Astrocyte of the cerebellum (primary cell): ENCODE results near the gene PTPN11.
"Not testable (repeated sequence)": the region's sequence is repeated elsewhere in the genome, so short reads cannot be mapped to it uniquely, and the experiment has no call there.

ENCODE experiments used
- DNase-seq: peaks from one replicate; pipeline ENCODE4 v3.0.0-alpha.2; 2011; ENCODE audit warnings: low read depth
- H3K4me3 ChIP-seq: 2 replicates; pipeline ENCODE4 v1.5.1; 2011; ENCODE audit warnings: mild to moderate bottlenecking, low read depth, low read length, moderate library complexity
- in situ Hi-C: cut with HindIII; loops from 2 replicates; pipeline ENCODE4 v1.10.0; 2017; ENCODE audit warnings: low sequenced_read_pairs
- TF ChIP-seq, protein P1 (sequence below): IDR thresholded peaks from 2 replicates; pipeline ENCODE4 v1.5.1; 2012; ENCODE audit warnings: low read length, low read depth, moderate library complexity, mild to moderate bottlenecking; ENCODE audit errors: missing control alignments

The PTPN11 gene

DNA sequence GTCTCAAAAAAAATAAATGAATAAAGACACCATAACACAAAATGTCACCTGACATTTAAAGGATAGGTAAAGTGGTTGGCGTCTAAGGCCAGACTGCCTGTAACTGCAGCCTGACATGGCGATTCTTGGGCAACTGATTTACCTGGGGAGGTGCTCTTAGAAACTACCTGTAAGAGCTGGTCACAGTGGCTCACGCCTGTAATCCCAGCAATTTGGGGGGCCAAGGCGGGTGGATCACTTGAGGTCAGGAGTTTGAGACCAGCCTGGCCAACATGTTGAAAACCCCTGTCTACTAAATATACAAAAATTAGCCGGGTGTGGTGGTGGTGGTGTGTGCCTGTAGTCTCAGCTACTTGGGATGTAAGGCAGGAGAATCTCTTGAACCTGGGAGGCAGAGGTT is 17.7 kb upstream of the PTPN11 start:
- DNase-seq, result no peak
- no peak overlapping the region for H3K4me3 ChIP-seq
- in situ Hi-C loops, result no loop called here
- TF ChIP-seq, protein P1, sequence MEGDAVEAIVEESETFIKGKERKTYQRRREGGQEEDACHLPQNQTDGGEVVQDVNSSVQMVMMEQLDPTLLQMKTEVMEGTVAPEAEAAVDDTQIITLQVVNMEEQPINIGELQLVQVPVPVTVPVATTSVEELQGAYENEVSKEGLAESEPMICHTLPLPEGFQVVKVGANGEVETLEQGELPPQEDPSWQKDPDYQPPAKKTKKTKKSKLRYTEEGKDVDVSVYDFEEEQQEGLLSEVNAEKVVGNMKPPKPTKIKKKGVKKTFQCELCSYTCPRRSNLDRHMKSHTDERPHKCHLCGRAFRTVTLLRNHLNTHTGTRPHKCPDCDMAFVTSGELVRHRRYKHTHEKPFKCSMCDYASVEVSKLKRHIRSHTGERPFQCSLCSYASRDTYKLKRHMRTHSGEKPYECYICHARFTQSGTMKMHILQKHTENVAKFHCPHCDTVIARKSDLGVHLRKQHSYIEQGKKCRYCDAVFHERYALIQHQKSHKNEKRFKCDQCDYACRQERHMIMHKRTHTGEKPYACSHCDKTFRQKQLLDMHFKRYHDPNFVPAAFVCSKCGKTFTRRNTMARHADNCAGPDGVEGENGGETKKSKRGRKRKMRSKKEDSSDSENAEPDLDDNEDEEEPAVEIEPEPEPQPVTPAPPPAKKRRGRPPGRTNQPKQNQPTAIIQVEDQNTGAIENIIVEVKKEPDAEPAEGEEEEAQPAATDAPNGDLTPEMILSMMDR, result no peak

DNA sequence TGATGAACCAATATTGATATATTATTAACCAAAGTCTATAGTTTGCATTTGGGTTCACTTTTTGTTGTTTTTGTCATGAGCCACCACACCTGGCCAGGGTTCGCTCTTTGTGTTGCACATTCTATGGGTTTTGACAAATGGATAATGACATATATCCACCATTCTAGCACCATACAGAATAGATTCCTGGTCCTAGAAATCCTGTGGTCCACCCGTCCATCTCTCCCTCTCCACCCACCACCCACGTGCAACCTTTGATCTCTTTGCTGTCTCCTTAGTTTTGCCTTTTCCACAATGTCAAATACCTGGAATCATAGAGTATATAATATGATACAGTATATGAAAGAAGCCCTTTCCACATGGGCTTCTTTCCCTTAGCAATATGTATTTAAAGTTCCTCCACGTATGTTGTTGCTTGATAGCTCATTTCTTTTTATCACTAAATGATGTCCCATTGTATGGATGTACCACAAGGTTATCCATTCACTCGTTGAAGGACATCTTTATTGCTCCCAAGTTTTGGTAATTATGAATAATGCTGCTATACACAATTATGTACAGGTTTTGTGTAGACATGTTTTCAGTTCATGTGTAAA is 16.7 kb upstream of the PTPN11 start:
- DNase-seq, result no peak
- H3K4me3 ChIP-seq, result no peak overlapping the region
- TF ChIP-seq, protein P1, result no peak
- in situ Hi-C loops, result no loop called here

DNA sequence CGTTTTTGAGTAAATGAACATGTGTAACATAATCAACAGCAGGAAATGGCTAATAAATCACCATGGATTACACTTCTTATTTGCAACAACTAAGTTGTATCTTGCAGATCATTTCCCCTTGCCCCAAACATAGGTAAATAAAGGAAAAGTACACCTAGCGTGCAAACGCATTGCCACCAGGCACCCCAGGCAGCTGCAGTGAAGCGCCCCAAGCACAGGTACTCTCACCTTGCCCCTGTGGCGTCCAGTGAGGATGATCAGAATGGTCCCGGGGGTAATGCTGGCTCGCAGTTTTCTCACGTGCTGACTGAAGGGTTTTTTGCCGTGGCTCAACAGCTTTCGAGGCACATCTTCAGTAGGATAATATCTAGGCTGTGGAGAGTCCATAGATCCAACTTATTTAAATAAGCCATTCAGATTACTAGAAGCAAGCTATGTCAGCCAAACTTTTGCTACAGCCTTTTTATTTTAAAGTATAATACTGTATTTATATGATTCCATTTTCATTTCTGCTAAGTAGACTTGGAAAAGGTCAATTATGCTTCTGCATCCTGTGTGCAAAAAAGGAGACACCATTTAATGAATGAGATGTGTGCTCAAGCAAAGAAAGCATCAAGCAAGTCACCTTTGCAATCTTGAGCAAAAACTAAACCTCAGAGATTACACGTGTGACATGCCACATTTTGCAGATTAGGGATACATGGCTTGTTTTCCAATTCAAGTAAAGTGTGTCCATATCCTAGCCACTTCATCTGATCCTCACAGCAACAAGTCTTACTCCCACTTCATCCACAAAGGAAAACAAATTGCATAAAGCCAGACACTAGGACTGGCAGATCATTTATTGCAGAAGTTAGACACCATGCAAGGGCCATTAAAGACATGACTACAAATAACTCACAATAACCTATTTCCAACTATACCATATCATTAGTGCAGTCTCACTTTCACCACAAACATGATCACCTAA is 11.9 kb upstream of the PTPN11 start:
- DNase-seq, result no peak
- in situ Hi-C loops, result no loop called here
- peak overlapping the region; percentile 70 for H3K4me3 ChIP-seq
- TF ChIP-seq, protein P1, result no peak

DNA sequence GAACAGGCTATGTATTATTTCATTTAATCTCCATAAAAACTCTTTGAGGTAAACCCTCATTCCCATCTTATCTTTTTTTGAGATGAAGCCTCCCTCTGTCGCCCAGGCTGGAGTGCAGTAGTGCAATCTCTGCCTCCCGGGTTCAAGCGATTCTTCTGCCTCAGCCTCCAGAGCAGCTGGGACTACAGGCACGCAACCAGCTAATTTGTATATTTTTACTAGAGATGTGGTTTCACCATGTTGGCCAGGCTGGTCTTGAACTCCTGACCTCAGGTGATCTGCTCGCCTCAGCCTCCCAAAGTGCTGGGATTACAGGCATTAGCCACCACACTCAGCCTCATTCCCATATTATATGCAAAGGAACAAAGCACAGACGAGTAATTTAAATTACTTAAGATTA is 11.1 kb upstream of the PTPN11 start:
- in situ Hi-C loops, DNase-seq: not testable (repeated sequence)
- peak overlapping the region; percentile 70 for H3K4me3 ChIP-seq

DNA sequence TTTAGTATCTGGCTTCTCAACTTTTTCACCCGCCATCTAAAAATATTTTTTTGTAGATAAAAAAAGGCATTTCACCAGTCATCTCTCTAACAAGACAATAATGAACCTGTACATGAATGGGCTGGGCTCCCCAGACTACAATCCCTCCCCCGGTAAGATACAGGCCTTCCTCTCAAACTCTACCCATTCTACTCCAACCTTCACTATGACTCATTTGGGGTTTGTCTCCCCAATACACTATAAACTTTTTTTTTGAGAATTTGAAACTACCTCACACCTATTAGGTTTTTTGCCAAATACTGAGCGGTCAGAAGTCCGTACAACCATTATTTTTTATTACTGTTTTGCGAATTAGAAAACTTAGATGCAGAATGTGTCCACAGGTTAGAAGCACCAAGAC is 10.1 kb upstream of the PTPN11 start:
- peak overlapping the region; percentile 70 for H3K4me3 ChIP-seq
- in situ Hi-C loops, result no loop called here
- TF ChIP-seq, protein P1, result no peak
- no peak for DNase-seq

DNA sequence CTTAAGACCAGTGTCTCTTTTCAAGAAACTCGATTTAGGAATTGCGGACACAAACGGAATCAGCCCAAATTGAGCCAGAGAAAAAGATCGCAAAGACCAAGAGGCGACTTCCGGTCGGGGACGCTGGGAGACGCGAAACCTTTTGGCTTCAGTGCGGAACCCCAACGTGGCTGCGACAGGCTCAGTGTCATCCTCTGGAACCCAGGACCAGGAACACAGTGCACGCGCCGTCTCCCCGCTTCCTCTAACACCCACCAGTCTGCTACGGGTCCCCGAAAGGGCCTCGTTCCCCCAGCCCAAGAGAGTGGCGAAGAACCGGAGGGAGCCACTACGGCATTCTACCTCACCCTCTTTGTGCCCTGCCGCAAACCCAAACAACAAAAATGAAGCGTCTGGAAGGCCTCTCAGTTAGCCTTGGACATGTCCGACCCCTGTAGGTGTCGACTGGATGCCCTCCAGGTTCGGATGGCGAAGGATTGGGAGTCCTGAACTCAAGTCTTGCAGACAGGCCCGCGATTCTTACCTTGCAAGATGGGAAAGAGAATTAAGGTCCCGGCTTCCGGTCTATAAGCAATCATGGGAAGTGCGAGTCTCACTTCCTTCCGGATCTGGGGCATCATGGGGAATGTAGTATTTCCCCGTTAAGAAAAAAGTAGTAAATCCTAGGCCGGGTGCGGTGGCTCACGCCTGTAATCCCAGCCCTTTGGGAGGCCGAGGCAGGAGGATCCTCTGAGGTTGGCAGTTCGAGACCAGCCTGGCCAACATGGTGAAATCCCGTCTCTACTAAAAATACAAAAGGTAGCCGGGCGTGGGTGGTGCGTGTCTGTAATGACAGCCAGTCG is 9.5 kb upstream of the PTPN11 start, which contains the start of gene RPL6:
RPL6 (minus strand) TSS at position 542 of the 842 bp plus-strand sequence. CDS start 949 bp downstream, outside the sequence.
- in situ Hi-C loops, result no loop called here
- H3K4me3 ChIP-seq, result peak within 1 kb of the TSS; percentile 70
- TF ChIP-seq, protein P1, result no peak
- DNase-seq, result peak; percentile 89
